GM21825 (cell line): ENCODE data around the gene C19orf44.
"Not testable (repeated sequence)": the region's sequence is repeated elsewhere in the genome, so short reads cannot be mapped to it uniquely, and the experiment has no call there.

Experiments used
- ATAC-seq: cut with Tn5 transposase; IDR thresholded peaks from one replicate; pipeline ENCODE4 v1.9.1; 2021; ENCODE audit warnings: mild to moderate bottlenecking, moderate library complexity; ENCODE audit not compliant: unreplicated experiment

C19orf44 gene

DNA sequence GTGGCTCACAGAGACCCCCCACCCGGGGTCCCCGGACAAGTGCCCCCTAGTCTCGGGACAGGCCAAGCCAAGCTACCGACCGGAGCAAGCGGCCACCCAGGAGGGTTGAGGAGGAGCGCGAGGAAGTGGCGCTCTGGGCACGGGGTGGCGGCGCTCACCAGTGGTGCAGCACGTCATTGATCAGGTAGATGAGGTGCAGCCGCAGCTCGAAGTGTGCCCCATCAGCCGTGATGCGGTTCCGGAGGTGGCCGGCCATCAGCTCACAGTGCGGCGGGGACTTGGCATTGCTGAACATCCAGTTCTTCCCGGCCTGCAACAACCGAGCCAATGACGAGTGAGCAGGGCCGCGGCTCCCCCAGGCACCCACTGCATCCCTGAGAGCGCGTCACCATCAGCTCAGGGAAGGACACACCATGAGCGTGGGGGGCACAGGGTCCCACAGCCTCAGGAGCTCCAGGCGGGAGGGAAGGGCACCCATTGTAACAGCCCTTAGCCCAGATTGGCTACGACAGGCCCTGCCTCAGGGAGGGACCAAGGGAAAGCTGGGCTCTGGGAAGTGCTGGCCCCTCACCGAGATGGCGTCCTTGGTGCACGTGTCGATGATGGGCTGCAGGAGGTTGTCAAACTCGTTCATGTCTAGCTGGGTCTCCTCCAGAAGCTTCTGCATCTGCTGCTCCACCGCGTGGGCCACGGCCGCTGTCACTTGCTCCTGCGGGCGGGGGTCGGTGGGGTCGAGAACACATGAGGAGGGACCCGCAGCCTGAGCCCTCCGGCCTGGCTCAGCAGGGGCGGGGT lies 36.4 kb downstream of the C19orf44 start:
- no peak for ATAC-seq

DNA sequence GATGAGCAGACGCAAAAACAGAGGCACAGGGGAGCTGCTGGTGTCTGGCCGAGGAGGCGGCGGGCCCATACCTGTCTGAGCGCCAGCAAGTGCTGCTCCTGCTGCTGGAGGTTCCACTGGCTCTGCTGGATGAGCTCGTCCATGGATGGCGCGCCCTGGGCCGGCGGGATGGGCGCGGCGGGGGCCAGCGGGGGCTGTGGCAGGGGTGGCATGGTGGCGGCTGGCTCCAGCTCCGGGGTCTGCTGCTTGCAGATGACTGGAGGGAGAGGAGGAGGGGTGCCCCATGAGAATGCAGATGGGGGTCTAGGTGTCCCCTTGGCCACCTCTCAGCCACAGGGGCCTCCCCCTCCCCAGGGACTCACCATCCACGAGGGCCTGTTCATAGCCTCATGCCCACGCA lies 39.2 kb downstream of the C19orf44 start:
- ATAC-seq: no peak

DNA sequence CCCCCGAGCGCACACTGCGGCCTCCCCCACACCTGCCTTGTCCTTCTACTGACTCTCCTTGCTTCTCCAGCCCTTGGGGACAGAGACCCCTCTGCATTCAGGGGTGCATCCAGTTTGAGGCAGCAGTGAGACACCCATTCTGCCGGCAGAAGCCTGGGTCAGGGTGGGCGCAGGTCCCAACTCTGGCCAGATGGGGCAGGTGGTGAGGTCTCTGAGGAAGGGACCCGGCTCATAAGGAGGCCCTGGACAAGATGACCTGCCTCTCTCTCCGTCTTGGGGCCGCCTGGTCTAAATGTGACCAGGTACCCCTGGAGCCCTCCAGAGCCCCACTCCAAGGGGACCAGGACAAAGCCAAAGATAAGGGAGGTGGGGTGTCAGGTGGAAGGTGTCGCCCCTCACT lies 39.9 kb downstream of the C19orf44 start:
- ATAC-seq: no peak

DNA sequence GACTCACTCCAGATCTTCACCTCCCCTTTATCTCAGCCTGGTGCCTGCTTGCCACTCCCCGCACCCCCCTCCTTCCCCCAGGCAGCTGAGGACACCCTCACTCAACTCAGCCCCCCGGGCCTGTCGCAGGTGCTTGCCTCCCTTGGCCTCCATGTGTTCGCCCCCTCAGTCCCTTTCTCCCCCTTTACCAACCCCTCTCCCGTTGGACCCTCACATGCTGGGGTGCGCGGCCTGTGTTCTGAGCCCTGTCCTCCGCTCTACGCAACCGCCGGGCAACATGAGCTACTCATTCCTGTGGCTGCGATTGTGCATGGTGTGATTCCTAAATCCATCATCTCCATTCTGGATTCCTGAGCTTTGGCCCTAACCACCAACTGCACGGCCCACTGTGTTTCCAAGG lies 40.9 kb downstream of the C19orf44 start:
- no peak for ATAC-seq

DNA sequence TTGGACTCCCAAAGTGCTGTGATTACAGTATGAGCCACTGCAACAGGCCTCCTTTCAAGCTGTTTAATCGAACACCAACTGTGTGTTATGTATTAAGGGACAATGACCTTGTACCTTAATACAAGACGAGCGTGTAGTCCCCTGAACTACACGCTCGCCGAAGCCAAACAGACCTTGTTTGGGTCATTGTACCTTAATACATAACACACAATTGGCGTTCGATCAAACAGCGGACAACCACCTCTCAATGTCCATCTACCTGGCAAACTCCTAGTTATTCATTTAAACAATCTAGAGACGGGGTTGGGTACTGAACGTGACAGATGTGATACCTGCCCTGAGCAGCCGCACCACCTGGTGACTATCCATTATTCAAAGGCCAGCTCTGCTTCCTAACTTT lies 44.8 kb downstream of the C19orf44 start:
- no peak for ATAC-seq

DNA sequence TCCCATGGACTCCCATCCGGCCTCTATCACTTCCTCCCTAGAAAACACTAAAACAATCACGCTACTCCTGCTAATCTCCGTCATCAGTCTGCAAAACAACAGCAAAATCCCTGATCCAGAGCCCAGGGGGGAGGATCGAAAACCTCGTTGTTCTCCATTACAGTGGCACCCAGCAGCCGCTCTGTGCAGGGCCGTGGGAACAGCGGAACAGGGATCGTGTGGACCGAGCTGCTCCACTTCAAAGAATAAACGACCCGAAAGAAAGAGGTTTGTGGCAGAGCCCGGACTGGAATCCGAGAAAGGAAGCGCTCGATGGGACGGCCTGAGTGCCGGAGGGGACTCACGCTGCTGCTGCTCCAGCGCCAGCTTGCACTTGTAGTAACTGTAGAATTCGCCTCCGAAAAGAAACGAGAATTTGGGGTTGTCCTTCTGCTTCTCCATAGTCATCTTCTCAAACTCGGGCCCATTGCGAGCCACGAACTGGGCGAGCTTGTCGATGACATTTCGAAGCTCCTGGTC lies 45.4 kb downstream of the C19orf44 start:
- ATAC-seq: no peak

DNA sequence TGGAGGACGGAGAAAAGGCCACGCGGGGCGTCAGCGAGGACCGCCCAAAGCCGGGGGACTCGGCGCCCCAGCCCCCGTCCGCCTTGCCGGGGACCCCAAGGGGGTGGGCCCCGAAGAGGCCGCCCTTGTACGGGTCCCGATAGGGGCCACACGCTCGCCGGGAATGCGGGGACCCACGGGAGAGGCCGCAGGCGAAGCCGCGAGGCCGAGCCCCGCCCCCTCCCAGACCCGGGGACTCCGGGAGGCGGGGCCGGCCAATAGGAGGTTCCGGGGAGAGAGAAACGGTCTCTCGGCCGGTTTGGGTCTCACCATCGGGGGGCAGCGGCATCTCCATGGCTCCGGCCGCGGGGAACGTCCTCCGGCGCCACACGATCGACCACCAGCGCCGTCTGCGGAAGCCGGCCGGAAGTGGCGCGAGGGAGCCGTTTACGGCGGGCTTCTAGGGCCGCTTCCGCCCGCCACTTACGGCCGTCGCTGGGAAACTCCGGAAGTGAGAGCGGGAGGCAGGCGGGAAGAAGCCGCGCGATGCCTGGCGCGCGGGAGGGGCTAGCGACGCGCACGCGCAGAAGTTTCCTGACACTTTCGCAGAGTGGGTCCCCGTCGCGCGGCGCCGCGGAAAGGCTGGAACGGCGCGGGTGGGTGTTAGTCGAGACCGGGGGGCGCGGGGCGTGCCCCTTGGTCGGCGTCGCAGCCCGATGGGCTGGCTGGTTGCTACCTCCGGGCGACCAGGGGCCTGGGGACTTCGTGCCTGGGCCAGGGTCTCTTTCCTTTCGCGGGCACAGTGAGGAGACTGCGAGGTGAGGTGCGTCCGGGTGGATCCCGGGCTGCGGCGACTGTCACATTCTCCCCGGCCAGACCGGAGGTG lies 46.1 kb downstream of the C19orf44 start, which contains the start of gene CHERP:
Gene CHERP (minus strand): TSS at position 393 of the 865 bp plus-strand sequence. CDS start 59 bp downstream, at position 334.
- peak; percentile 63 for ATAC-seq

DNA sequence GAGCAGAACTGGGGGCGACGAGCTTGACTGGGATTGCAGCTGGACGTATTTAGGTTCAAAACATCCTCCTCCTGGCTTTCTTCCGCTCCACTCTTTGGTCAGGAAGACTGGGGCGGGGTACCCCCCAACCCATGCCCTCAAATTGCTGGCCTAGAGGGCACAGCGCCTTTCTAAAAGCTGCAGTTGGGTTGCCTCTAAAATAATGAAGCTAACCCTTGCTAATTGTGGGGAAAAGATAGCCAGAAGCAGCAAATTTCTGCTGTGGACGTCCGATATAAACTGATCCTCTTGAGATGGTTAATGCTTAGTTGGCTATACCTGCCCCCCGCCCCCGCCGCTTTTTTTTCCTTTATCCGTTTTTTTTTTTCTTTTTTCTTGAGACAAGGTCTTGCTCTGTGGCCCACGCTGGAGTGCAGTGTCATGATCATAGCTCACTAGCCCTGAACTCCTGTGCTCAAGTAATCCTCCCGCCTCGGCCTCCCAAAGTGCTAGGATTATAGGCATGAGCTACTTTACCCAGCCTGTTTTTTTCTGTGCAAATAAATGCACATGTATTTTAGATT lies 46.8 kb downstream of the C19orf44 start:
- ATAC-seq: no peak

DNA sequence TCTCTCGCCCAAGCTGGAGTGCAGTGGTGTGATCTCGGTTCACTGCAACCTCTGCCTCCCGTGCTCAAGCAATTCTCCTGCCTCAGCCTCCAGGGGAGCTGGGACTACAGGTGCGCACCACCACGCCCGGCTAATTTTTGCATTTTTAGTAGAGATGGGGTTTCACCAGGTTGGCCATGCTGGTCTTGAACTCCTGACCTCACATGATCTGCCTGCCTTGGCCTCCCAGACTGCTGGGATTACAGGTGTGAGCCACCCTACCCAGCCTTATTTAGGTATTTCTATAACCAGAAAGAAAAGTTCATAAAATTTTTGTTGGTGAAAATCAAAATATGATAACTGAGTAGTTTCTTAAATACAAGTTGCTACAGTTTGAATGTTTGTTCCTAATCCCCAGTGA lies 47.5 kb downstream of the C19orf44 start:
- ATAC-seq: not testable (repeated sequence)

DNA sequence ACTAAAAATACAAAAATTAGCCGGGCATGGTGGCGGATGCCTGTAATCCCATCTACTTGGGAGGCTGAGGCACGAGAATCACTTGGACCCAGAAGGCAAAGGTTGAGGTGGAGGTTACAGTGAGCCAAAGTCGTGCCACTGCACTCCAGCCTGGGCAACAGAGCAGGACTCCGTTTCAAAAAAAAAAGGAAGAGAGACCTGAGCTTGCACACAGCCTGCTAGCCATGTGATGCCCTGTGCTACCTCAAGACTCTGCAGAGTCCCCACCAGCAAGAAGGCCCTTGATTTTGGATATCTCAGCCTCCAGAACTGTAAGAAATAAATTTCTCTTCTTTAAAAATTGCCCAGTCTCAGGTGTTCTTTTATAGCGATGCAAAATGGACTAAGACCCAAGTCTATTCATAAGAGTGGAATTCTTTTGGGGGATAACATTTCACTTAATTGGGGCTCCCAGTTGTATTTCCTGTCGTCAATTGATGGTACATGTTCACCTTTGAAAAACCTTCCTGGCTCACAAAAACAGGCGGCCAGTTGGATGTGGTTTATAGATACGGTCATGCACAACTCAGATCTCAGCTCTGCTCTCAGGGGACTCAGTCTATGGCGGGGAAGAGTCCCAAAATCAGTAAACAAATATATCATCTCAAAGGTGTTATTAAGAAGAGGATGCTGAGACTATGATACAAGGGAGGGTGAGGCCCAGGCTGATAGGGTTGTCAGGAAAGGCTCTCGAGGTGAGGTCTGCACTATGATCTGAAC lies 48.5 kb downstream of the C19orf44 start:
- ATAC-seq: no peak

DNA sequence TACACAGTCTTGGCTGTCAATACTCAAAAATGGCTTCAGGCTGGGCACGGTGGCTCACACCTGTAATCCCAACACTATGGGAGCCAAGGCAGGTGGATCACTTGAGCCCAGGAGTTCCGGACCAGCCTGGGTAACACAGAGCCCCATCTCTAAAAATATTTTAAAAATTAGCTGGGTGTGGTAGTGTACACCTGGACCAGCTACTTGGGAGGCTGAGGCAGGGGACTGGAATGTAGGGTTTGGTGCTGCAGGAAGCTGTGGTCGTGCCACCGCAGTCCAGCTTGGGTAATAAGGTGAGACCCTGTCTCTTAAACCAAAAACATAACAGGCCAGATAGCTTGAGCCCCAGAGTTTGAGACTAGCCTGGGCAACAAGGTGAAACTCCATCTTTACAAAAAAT lies 52.8 kb downstream of the C19orf44 start:
- no peak for ATAC-seq

DNA sequence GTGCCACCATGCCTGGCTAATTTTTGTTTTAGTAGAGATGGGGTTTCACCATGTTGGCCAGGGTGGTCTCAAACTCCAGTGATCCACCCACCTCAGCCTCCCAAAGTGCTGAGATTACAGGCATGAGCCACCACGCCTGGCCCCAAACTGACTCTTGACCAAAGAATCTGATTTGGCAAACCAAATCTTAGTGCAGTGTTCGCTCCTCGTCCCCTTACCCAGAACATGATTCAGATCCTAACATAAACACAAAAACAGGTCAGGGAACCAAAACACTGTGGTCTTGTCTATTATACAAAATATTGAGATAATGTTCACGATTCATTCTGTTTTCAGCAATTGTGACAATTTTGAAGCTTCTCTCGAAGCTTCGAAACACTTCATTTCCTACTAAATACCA lies 55.7 kb downstream of the C19orf44 start:
- ATAC-seq: not testable (repeated sequence)

DNA sequence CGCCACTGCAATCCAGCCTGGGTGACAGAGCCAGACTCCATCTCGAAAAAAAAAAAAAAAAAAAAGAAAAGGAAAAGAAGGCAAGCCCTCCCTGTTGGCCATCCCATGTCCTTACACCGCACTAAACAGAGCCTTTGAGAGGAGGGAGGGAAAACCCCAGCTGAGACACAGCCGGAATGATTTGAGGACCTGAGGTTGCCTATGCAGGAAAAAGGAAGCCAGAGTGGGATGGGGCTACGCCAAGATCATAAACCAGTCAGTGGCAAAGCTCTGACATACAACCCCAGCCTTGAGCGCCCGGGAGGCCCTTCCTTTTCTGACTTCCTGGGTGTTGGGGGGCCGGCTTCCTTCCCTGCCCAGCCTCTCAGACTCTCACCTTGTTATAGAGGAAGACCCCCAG lies 58.6 kb downstream of the C19orf44 start:
- ATAC-seq: no peak

DNA sequence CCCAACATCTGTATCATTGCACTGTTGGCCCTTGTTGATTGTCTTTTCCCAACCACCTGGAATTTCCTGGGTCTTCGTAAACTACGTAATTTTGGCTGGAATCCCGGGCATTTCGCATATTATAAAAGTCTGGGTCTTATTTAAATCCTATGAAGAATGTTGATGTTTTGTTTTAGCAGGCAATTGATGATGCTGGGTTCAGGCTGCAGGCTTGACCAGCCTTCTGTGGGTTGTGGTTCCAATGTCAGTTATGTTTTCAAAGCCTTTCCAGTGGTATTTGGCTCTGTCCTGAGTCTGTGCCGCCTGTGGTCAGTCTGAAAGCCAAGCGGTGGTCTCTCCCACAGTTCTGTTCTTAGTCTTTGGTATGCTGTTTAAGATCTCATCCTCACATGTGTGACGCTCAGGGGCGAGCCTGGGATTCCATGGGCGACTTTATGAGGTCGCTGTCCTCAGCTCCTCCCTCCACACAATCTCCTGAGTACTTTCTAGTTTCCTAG lies 63.6 kb downstream of the C19orf44 start:
- no peak for ATAC-seq

DNA sequence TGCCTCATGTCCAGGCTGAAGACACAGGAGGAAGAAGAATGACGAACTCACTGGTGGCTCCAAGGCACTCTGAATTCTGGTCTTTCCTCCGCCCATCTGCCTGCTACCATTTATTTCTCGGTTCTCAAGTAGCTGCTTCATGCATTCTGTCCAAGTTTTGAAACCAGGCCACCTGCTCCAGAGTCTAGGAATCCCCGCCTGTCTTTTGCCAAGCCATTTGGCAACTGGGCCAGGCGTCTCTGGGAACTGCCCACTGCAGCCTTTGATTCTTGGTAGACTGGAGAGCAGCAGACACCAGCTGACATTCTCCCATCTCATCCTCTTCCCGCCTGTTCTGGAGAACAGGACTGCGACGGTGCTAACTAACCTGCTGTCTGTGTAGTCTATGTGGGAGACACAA lies 65.2 kb downstream of the C19orf44 start:
- ATAC-seq: no peak

DNA sequence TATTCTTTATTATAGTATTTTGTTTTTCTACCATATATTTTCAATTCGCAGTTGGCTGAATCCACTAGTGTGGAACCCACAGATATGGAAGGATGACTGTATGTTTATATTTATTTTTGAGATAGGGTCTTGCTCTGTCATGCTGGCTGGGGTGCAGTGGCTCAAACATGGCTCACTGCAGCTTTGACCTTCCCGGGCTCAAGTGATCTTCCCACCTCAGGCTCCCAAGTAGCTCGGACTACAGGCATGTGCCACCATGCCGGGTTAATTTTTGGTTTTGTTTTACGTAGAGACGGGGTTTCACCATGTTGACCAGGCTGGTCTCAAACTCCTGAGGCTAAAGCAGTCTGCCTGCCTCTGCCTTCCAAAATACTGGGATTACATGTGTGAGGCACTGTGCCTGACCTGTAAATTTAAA lies 66.4 kb downstream of the C19orf44 start:
- no peak for ATAC-seq

DNA sequence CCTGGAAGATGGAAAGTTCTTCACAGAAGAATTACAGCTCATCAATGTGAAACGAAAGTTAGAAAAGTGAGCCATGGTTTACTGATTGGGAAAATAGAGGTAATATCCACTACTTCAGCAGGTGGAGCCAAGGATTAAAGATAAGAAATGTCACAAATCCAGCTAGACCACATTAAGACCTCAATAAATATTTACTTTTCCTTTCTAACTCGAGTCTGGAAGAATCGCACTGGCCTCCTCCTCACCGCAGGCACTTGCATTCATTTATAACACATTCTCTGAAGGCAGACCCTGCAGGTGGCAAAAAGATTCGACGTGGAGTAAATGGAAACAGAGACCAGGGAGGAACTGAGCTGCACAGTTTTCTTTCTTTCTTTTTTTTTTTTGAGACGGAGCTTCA lies 68.6 kb downstream of the C19orf44 start:
- ATAC-seq: no peak

DNA sequence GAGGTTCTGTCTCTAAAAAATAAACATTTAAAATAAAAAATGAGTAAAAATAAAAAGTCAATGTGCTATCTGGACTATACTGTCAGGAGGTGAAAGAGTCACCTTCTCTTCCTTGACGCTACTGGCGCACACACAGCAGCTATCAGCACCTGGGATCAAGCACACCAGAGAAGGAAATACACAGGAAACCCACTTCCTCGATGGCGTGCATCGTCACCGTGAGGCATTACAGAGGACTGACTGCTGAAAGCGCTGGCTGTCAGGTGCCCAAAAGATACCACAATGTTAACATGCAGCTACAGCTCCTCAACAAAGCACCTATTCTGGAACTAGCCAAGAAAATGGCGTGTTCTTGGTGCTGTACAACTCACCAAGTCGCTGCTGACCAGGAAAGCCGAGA lies 70.0 kb downstream of the C19orf44 start:
- ATAC-seq: no peak

DNA sequence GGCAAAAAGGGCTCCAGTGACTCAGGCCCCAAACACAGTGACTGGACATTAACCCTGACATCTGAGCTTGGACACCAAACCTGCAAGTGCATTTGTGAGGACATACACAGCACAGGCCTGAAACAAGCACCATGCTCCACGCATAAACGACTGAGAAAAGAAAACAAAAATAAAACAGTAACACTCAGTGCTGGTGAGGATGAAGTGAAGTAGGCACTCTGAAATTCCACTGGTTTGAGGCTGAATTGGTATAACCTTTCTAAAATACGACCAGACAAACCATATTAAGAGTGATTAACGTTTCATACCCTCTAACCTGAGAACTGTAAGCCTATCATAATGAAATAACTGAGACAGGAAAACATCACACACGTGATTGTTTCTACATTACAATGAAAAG lies 70.5 kb downstream of the C19orf44 start:
- ATAC-seq: no peak

DNA sequence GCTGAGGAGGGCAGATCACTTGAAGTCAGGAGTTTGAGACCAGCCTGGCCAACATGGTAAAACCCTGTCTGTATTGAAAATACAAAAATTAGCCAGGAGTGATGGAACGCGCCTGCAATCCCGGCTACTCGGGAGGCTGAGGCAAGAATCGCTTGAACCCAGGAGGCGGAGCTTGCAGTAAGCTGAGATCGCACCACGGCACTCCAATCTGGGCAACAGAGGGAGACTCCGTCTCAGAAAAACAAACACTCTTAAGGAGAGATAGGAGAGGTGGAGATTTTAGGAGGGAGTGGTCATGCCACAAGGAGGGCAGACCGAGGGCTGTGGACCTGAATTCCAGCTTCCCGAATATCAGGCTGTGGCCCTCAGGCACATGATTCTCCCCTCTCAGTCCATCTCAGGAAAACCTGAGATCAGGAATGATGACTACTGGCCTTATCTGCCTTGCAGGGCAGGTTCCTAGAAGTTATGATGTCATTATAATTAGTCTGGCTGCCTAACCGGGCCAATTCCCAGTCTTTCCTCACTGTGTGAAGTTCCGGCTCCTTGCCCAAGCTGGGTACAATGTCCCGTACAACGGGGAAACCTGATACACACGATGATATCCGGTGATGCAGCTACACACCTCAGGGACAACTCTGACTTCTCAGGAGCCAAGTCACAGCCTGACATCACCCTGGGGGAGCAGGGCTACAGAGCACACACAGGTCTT lies 73.6 kb downstream of the C19orf44 start:
- no peak for ATAC-seq
